Right atrium auricular region (tissue), 2 donors: ENCODE measurements around the gene STK39. TPM values are rescaled to one million over a fixed set of nuclear protein-coding genes. Genes with fewer than 3 reads are reported as not detected.

Experiments
- DNase-seq: peaks from one replicate; pipeline ENCODE4 v3.0.0-alpha.2; 2019; ENCODE audit warnings: low spot score
- H3K27ac ChIP-seq, 2 donors: fragments of 200-600 bp; sonication (generic); 1 replicate in 1 of 2; 2 replicates in 1 of 2; pipeline ENCODE4 v1.5.1; 2016 to 2019
- H3K27me3 ChIP-seq, 2 donors: fragments of 200-600 bp; sonication (generic); one replicate each; pipeline versions ENCODE4 v1.5.1 to v1.6.0; 2017 to 2019
- H3K36me3 ChIP-seq: fragments of 200-600 bp; sonication (generic); one replicate; pipeline ENCODE4 v1.5.1; 2016
- H3K4me1 ChIP-seq, 2 donors: fragments of 200-600 bp; sonication (generic); one replicate each; pipeline versions ENCODE4 v1.5.1 to v1.6.0; 2017 to 2019
- H3K4me3 ChIP-seq, 2 donors: fragments of 200-600 bp; sonication (generic); 1 replicate in 1 of 2; 2 replicates in 1 of 2; pipeline ENCODE4 v1.5.1; 2017 to 2019; ENCODE audit warnings: mild to moderate bottlenecking in 1 of 2, moderate library complexity in 1 of 2
- H3K9me3 ChIP-seq, 2 donors: fragments of 200-600 bp; sonication (generic); one replicate each; pipeline ENCODE4 v1.5.1; 2019
- CTCF ChIP-seq, 2 donors: fragments of 200-600 bp; sonication (generic); IDR thresholded peaks; one replicate each; pipeline ENCODE4 v1.5.1; 2019; ENCODE audit warnings: antibody characterized with exemption in 2 of 2
- total RNA-seq, 2 donors: library from RNA; depleted of rRNA; stranded (reverse); fragments of >200 nt; gene quantifications; one replicate each; pipeline ENCODE4 v1.1.0, GENCODE V29; 2016

STK39 gene
- total RNA-seq, 2 donors from 2014 or later = 6.0 to 13.6 TPM

DNA sequence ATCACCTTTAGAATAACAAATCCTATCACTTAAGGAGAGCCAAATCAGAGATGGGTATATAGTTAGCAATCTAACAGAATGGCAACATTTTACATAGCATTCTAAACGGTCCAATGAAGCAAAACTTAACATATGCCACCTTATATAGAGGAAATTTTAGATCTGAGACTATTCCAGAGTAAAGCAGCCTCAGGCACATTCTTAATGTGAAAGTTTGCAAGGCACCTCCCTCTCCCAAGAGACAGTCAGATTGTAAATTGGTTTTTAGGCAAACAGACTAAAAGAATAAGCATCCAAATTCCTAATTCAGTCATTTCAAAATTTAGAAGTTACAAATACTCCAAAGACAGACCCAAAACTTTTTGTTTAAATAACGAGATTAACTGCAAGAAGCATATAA lies 292.9 kb downstream of the STK39 start:
- no peaks in the 10 kb centered on the region for H3K4me1 ChIP-seq
- no peaks in the 10 kb centered on the region for H3K9me3 ChIP-seq
- no peak overlapping the region for H3K4me3 ChIP-seq
- no peak for DNase-seq
- no peaks in the 10 kb centered on the region for H3K36me3 ChIP-seq
- TF ChIP-seq CTCF (IDR thresholded peaks at IDR 0.05) = no peak
- no peak overlapping the region for H3K27ac ChIP-seq
- H3K27me3 ChIP-seq = no peaks in the 10 kb centered on the region

GRCh38 chr2:167953776-167954175 lies 293.6 kb downstream of the STK39 start:
- no peaks in the 10 kb centered on the region for H3K36me3 ChIP-seq
- H3K27ac ChIP-seq = no peak overlapping the region
- TF ChIP-seq CTCF (IDR thresholded peaks at IDR 0.05) = no peak
- H3K9me3 ChIP-seq = no peaks in the 10 kb centered on the region
- no peak for DNase-seq
- no peaks in the 10 kb centered on the region for H3K4me1 ChIP-seq
- no peak overlapping the region for H3K4me3 ChIP-seq
- H3K27me3 ChIP-seq = no peaks in the 10 kb centered on the region

DNA sequence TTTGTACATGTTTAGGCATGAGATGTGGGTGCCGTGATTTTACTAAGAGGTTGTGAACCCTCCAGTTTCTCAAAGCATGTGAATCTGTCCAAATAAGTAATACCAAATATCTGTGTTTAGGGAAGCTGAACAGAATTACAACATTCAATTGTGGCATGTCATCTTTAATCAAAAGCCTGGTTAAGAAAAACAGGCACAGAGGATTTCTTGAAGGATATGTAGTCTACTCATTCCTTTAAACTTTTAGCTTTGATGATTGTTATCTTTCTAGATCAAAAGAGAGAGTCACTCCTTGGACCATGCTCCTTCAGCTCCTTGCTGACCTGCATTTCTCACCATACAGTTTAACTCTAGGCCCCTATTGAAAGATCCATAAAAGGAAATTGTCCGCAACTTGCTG lies 296.8 kb downstream of the STK39 start:
- no peaks in the 10 kb centered on the region for H3K36me3 ChIP-seq
- H3K27me3 ChIP-seq = no peaks in the 10 kb centered on the region
- no peak for DNase-seq
- no peak overlapping the region for H3K27ac ChIP-seq
- no peaks in the 10 kb centered on the region for H3K9me3 ChIP-seq
- no peak for TF ChIP-seq CTCF (IDR thresholded peaks at IDR 0.05)
- no peak overlapping the region for H3K4me3 ChIP-seq
- H3K4me1 ChIP-seq = peaks cover 0 to 5% of the 10 kb centered on the region in 2 donors

GRCh38 chr2:167946441-167946841 lies 301.0 kb downstream of the STK39 start:
- Histone ChIP-seq H3K9me3 (no peaks in the 10 kb centered on the region), H3K27me3 (no peaks in the 10 kb centered on the region), H3K4me3 (no peak overlapping the region), H3K27ac (no peak overlapping the region), H3K4me1 (peaks cover 0 to 5% of the 10 kb centered on the region in 2 donors), H3K36me3 (no peaks in the 10 kb centered on the region)
- DNase-seq = no peak
- no peak for TF ChIP-seq CTCF (IDR thresholded peaks at IDR 0.05)

GRCh38 chr2:167945660-167946368 lies 301.6 kb downstream of the STK39 start:
- Histone ChIP-seq H3K36me3 (no peaks in the 10 kb centered on the region), H3K9me3 (no peaks in the 10 kb centered on the region), H3K4me3 (no peak overlapping the region), H3K27me3 (no peaks in the 10 kb centered on the region), H3K27ac (no peak overlapping the region), H3K4me1 (peaks cover 0 to 5% of the 10 kb centered on the region in 2 donors)
- DNase-seq = no peak
- TF ChIP-seq CTCF (IDR thresholded peaks at IDR 0.05) = no peak
